PC-3 (cell line): ENCODE data around the gene FCHO1.

Experiments
- EZH2phosphoT487 ChIP-seq: fragments of 300-600 bp; sonication (generic); IDR thresholded peaks from 2 replicates; pipeline ENCODE4 v1.6.1; 2018; ENCODE audit warnings: mild to moderate bottlenecking, antibody characterized with exemption, low read length, borderline replicate concordance
- TF ChIP-seq, protein P1 (sequence below): fragments of 300-600 bp; sonication (generic); conservative IDR thresholded peaks from 2 replicates; pipeline ENCODE4 v1.5.1; 2017; ENCODE audit warnings: antibody characterized with exemption, low read depth, mild to moderate bottlenecking, low read length

DNA sequence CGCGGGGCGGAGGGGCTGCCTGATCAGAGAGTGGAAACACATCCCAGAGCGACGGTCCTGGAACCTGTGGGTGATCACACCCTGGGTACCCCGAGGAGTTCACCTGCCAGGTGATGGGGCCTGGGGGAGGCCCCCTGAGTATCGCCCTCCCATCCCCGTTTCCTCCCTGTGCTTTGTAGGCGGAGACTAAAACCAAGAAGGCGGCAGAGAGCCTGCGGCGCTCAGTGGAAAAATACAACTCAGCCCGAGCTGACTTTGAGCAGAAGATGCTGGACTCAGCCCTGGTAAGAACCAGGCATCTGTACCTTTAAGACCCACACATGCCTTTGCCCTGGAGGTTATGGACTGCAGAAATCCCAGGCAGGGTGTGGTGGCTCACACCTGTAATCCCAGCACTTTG is 19.3 kb downstream of the FCHO1 start:
- TF ChIP-seq, protein P1, sequence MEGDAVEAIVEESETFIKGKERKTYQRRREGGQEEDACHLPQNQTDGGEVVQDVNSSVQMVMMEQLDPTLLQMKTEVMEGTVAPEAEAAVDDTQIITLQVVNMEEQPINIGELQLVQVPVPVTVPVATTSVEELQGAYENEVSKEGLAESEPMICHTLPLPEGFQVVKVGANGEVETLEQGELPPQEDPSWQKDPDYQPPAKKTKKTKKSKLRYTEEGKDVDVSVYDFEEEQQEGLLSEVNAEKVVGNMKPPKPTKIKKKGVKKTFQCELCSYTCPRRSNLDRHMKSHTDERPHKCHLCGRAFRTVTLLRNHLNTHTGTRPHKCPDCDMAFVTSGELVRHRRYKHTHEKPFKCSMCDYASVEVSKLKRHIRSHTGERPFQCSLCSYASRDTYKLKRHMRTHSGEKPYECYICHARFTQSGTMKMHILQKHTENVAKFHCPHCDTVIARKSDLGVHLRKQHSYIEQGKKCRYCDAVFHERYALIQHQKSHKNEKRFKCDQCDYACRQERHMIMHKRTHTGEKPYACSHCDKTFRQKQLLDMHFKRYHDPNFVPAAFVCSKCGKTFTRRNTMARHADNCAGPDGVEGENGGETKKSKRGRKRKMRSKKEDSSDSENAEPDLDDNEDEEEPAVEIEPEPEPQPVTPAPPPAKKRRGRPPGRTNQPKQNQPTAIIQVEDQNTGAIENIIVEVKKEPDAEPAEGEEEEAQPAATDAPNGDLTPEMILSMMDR = no peak
- no peak for TF ChIP-seq EZH2phosphoT487
